MM.1S (cell line): ENCODE measurements around the gene CFAP57.

Experiments
- EZH2 ChIP-seq: fragments of 300-600 bp; sonication (generic); optimal IDR thresholded peaks from 2 replicates; pipeline ENCODE3; 2017; ENCODE audit warnings: low read depth, mild to moderate bottlenecking, antibody characterized with exemption, low read length, mixed read lengths
- EZH2phosphoT487 ChIP-seq: fragments of 300-600 bp; sonication (generic); IDR thresholded peaks from 2 replicates; pipeline ENCODE4 v1.6.1; 2018; ENCODE audit warnings: antibody characterized with exemption, low read length
- TF ChIP-seq, protein P1 (sequence below): fragments of 300-600 bp; sonication (generic); IDR thresholded peaks from 2 replicates; pipeline ENCODE4 v1.5.1; 2016; ENCODE audit warnings: antibody characterized with exemption, low read length, mixed read lengths

DNA sequence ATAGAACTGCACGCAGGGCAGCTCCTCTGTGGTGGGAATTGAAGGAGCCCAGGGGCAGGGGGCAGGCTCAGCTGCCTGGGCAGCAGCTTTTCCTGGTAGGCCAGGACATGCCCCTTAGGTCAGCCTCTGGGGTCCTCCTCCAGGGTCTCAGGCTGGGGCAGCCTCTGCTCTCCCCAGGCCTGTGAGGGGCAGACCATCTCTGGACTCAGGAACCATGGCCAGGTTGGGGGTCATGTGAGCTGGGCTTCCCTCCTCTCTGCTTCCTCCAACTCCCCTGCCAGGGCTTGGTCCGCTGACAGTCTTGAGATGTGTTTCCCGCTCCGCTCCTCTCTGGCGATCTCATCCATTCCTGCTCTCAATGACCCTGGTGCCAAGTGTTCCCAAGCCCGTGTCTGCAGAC, 107.5 kb downstream of the CFAP57 start:
- TF ChIP-seq, protein P1, sequence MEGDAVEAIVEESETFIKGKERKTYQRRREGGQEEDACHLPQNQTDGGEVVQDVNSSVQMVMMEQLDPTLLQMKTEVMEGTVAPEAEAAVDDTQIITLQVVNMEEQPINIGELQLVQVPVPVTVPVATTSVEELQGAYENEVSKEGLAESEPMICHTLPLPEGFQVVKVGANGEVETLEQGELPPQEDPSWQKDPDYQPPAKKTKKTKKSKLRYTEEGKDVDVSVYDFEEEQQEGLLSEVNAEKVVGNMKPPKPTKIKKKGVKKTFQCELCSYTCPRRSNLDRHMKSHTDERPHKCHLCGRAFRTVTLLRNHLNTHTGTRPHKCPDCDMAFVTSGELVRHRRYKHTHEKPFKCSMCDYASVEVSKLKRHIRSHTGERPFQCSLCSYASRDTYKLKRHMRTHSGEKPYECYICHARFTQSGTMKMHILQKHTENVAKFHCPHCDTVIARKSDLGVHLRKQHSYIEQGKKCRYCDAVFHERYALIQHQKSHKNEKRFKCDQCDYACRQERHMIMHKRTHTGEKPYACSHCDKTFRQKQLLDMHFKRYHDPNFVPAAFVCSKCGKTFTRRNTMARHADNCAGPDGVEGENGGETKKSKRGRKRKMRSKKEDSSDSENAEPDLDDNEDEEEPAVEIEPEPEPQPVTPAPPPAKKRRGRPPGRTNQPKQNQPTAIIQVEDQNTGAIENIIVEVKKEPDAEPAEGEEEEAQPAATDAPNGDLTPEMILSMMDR, result no peak
- TF ChIP-seq EZH2 (no peak), EZH2phosphoT487 (no peak)
